GM19240 (cell line): ENCODE measurements around the gene GPA33.

Experiments
- DNase-seq: peaks from one replicate; pipeline ENCODE4 v3.0.0; 2011; ENCODE audit warnings: low spot score; ENCODE audit not compliant: insufficient read length

Gene GPA33

DNA sequence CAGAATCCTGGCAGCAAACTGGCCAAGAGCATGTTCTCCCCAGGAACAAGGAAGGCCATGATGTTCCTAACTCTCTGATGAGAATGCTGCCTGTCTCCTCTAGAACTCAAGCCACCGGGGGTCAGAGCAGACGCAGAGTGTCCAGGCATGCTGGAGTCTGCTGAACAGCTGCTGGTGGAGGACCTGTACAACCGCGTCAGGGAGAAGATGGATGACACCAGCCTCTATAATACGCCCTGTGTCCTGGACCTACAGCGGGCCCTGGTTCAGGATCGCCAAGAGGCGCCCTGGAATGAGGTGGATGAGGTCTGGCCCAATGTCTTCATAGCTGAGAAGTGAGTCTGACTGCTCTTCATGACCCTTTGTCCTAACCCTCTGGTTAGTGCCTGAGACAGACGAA is 27.0 kb upstream of the GPA33 start:
- DNase-seq, result no peak

GRCh38 chr1:167116174-167116573 is 26.0 kb upstream of the GPA33 start:
- no peak for DNase-seq

DNA sequence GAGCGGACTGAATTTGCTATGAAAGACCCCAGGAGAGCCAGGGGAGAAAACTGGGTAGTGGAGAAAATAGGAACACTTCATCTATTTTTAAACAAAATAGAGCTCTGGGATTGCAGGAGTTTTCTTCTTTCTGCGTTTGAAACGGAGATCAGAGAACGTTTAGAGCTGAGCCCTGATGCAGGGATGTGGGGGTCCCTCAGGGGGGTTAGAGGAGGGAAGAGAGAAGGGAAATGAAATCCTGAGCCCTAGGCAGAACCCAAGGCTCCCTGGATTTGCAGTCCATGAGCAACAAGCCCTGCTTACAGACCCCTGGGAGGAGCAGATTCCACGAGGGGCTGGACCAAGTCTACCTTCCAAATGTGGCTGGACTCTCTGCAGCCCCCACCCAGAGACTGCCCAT is 25.5 kb upstream of the GPA33 start:
- DNase-seq, result no peak

- DNase-seq, result no peak
Observed at GRCh38 chr1:167114725-167115124, 24.5 kb upstream of the GPA33 start.

DNA sequence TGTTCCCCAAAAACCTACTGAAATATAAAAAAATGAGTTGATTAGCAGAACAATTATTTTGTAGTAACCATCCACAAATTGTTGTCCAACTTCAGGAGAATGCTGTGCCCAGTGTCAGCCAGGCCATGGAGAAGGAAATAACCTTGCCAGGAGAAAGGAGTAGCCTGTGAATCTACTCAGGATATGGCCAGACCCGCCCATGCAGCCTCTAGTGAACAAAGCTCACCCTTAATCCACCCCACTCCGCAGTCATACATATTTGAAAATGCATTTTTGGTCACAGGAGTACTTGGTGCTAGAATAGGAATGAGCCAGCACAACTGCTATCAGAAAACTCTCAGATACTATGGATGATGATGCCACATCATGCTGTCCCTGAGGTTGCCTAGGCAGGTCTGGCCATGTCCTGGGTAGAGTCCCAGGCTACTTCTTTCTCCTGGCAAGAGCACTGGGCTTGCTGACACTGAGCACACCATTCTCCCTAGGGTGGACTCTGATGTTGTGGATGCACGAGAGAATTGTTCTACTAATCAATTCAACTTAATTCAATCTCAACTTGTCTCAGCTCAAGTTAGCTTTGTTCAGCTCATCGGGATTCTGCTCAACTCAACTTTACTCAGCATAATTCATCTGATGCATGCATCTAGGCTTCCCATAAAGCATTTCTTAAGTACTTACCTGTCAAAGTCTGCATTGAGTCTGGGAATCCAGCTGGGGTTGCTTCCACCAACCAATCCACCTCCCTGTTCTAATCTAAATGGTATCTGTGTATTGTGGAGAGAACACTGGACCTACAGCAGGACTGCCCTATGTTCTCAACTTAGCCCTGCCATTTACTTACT is 21.9 kb upstream of the GPA33 start:
- no peak for DNase-seq

GRCh38 chr1:167110586-167110985 is 20.4 kb upstream of the GPA33 start:
- no peak for DNase-seq

GRCh38 chr1:167109125-167109524 is 18.9 kb upstream of the GPA33 start:
- DNase-seq, result no peak

DNA sequence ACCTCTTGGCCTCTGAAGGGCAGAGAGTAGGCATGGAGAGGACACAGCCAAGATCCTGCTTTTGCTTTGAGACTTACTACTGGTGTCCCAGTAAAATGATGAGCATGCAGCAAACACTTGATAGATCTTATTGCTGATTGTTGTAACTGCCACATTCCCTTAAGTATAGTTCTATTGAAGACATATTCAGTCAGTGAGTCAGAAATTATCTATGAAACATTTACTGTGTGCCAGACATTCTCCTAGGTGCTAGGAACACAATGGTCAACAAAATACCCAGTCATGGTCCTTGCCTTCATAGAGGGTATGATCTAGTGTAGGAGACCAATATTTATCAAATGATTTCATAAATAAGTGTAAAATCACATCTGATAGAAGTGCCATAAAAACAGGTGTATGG is 17.3 kb upstream of the GPA33 start:
- no peak for DNase-seq

GRCh38 chr1:167106119-167106461 is 15.9 kb upstream of the GPA33 start:
- no peak for DNase-seq

GRCh38 chr1:167105271-167106118 is 15.3 kb upstream of the GPA33 start:
- DNase-seq, result no peak

DNA sequence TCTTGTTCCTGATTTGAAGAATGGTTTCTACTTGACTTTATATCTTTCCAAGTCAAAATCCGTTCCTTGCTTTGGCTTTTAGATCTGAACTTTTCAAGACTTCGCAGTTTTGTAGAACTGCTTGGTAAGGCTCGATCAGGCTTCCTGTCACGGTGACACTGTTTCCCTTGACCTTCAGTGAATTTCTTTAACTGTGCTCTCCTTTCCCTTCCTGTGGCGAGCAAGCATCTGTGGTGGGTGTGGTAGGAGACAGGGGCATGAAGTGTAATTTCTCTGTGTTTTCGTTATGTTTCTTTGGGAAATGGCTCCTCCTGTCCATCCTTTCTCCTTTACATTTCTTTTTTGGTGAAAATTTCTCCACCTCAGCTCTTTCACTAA is 14.1 kb upstream of the GPA33 start:
- no peak for DNase-seq

GRCh38 chr1:167102906-167103573 is 12.9 kb upstream of the GPA33 start:
- no peak for DNase-seq

DNA sequence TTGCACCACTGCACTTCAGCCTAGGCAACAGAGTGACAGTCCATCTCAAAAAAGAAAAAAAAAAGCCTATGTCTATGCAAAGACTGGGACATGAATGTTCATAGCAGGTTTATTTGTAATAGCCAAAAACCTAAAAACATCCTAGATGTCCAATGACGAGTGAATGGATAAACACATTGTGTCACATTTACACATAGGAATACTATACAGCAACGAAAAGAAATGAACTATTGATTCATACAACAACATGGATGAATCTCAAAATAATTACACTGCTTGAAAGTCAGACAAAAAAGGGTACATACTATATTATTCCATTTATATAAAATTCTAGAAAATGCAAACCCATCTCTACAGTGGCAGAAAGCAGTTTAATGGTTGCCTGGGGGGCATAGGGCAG is 11.6 kb upstream of the GPA33 start:
- no peak for DNase-seq

- no peak for DNase-seq
Observed at GRCh38 chr1:167100730-167101129, 10.6 kb upstream of the GPA33 start.

- DNase-seq, result no peak
Observed at GRCh38 chr1:167099851-167100250, 9.7 kb upstream of the GPA33 start.

DNA sequence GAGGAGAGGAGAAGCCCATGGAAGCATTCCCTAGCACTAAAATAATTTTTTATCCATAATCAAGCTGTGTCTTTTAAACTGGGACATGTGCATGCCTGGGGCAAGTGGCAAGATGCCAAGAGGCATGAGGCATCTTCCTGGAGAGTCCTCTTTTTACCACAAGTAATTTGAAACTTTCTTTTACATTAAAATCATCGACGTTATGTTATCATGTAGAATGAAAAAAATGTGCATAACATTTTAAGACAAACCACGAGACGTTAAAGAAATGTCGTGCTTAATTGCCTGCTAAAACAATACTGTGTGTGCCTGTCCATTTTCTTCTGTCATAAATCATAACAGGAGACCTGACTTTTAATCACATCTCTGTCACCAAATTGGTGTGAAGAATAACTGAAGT is 5.2 kb upstream of the GPA33 start:
- DNase-seq, result no peak

GRCh38 chr1:167094690-167095089 is 4.5 kb upstream of the GPA33 start:
- no peak for DNase-seq

- no peak for DNase-seq
Observed at GRCh38 chr1:167093846-167094516, 3.8 kb upstream of the GPA33 start, which contains the start of gene STYXL2. TSS of gene STYXL2 (plus strand) at chr1:167094075. CDS start at chr1:167094850, 775 bp downstream.

DNA sequence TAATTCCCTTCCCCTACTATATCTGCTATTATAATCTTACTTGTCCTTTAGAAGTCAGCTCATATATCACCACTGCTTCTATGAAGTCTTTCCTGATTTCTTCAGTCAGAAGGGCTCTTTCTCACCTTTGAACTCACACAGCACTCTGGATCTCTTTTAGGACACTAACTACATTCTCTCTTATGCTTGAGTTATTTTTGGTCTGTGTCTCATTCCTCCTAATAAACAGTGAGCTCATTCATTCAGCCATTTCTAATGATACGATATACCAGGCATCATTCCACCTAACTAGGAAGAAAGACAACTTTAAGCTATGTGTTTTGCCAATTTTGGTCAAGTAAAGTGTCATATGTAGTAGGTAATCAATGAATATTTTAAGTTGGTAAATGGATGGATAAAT is 2.5 kb upstream of the GPA33 start:
- no peak for DNase-seq

- DNase-seq, result no peak
Observed at GRCh38 chr1:167089939-167090313, 251 bp downstream of the GPA33 start.

GRCh38 chr1:167088746-167089417 is 1.3 kb downstream of the GPA33 start:
- no peak for DNase-seq
